Activated CD4-positive, alpha-beta T cell treated with anti-CD3 and anti-CD28 coated beads for 4 hours (primary cell): Measurements from ENCODE around the gene MYB.

ENCODE experiments used
- DNase-seq, 2 donors: peaks; one replicate each; pipeline ENCODE4 v3.0.0-alpha.2; 2020

MYB gene

DNA sequence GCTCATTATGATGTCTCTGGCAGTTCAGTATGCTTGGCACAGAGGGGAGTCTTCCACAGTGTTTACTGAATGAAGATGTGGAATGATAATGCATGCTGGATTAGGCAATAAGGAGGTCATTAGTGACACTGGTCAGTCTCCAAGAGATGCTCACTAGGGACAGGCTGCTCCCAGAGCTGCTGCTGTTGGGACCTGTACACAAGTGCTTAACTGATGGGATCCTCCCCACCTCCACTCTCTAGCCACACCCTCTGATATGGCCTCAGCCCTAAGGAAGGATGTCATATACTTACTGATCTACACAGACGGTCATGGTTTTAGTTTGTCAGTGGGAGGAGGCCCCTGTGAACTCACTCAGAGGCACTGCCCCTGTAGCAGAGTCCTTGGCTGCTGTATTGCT is 73.4 kb downstream of the MYB start:
- no peak for DNase-seq

DNA sequence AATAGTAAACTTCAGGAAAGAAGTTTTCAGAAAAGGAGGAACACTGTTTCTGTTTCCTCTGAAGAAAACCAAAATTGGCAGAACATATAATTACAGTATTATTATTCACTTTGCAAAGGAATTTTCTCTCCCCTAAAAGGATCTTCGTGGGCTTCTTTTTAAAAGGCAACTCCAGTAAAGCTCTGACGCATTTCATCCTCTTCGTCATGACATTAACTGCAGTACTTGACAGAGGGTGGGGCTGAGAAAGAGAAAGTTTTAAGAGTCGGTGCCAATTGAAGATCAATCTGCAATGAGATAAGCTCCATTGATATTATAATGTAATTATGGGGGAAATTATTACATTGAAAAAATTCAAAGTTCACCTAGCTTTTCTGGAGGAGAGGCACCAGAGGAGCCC is 75.8 kb downstream of the MYB start:
- DNase-seq, result no peak

DNA sequence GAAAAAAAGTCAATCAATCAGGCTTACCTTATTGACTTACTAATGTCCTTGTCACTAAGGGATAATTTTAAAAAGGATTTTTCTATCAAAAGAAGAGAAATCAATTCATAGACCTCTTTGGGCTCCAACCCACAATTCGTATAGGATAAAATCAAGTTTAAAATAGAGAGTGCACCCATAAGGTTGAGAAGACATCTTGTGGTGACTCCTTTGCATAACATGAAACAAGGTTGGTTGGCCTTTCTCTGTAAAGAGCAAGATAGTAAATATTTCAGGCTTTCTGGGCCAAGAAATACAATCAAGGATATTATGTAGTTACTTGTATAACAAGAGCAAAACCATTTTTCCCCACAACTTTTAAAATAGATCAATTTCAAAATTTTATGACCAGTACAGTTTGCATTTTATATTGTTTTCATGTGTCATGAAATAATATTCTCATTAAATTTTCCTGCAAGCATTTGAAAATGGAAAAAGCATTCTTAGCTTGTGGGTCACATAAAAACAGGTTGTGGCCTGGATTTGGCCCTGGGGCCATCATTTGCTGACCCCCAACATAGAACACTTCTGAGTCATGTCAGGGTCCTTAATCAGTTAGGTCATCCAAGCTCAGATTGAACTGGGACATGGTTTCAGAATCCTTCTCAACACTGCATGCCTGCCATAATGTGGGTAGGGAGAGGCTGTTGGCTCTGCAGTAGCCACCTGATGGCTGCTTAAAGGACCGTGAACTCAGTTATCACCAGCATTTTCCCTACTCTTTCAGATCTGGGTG is 76.7 kb downstream of the MYB start:
- DNase-seq, result no peak

DNA sequence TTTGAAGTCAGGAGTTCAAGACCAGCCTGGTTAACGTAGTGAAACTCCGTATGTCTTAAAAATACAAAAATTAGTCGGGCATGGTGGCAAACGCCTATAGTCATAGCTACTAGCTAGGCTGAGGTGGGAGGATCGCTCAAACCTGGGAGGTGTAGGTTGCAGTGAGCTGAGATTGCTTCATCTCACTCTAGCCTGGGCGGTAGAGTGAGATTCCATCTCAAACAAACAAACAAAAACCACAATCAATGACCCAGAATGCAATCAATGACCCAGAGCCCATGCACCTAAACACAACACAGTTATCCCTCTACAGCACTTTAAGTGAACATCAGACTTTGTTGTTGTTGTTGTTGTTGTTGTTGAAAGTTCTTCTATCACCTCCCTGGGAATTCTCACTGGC is 77.9 kb downstream of the MYB start:
- no peak for DNase-seq

DNA sequence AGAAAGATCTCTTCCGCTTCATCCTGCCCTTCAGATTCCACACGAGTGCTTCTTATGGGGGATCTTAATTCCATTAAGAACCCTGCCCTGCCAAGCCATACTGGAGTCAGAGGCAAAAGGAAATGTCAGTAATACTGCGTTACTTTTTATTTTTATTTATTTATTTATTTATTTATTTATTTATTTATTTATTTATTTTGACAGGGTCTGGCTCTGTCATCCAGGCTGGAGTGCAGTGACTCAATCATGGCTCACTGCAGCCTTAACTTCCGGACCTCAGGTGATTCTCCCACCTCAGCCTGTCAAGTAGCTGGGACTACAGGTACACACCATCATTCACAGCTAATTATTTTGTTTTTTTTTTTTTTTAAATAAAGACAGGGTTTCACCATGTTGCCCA is 79.5 kb downstream of the MYB start:
- DNase-seq, result no peak

DNA sequence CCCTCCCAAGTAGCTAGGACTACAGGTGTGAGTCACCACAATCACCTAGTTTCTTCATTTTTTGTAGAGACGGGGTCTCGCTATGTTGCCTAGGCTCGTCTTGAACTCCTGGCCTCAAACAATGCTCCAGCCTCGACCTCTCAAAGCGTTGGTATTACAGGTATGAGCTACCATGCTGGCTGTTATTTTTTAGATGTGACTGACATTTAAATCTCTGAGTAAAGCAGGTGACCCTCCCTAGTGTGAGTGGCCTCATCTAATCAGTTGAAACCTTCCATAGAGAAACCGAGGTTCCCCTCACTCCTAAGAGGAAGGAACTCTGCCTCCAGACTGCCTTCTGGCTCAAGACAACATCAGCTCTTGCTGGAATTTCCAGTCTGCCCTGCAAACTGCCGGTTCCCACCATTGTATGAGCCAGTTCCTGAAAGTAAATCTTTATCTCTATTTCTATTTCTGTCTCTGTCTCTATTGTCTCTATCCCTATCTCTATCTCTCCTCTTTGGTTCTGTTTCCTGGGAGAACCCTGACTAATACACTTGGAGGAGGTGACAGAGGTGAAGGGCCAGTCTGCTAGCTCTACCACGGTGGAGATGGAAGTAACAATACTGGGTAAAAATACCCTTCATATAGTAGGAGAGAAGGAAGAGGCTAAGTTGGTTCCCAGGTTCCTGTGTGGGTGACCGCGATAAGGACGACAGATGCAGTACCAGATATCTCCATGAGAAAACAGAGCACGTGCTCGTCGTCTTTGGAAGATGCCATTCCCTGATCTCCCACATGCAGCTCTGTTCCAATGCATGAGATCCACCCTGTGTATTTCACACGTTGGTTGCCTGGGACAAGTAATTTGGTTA is 81.0 kb downstream of the MYB start:
- DNase-seq, result no peak

DNA sequence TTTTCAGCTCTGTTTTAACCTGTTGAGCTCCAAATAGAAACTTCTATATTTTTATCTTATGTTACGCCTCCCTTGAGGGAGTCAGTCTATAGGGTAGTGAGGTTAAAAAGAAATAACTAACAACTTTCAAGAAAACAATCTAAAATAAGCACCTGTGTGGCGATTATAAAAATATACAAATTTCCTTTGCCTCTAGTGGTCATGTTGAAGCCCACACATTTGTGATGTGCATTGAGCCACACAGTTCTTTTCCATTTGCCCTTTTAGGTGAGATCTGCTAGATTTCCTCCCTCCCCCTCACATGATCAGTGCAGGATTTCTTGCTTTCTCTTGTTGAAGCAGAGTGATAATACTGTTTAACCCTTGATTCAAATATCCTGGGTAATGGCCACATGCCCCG is 84.2 kb downstream of the MYB start:
- DNase-seq, result no peak

DNA sequence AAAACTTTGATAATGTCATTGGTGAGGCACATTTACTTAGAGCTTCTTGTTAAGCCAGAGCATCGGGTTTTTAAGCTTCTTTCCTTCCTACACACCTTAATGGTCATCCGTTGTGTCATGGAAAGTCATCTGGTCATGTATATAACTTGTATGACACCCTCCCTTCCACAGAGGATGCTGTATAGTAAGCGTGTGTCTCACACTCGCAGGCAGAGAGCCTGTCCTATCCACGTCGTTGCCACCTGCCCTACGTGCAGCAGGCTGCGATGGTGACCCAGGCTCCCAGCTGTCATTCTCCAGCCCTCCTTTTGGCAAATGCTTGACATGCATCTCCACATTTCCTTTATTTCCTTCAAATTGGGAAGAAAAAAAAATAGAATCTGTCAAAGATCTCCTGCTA is 85.6 kb downstream of the MYB start:
- no peak for DNase-seq

DNA sequence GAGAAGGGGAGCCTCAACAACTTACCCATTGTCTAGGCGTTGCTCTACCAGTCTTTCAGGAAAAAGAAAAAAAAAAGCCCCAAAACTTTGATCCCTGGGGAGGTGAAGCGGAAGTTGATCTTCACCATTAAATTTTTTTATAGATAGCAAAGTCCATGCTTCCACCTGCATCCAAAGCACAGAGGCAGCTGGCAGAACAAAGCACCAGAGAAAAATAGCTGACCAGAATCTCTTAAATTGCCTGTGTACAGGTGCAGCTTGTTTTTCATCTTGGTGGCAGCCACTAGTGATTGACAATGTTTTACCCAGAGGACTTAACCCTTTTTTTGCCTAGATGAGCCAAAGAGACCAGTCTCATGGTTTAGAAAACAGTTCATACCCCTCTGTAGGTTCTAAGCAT is 86.0 kb downstream of the MYB start:
- no peak for DNase-seq

DNA sequence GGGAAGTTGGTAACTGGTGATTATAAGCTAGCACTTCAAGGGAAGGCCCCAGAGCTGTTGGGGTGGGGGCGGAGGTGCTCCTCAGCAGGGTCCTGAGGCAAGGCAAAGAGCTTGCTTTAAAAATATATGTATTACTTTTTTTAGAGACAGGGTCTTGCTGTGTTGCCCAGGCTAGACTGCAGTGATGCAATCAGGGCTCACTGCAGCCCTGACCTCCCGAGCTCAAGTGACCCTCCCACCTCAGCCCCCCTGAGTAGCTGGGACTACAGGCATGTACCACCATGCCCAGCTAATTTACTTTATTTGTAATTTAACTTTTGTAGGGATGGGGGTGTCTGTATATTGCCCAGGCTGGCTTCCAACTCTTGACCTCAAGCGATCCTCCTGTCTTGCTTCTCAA is 87.2 kb downstream of the MYB start:
- no peak for DNase-seq

DNA sequence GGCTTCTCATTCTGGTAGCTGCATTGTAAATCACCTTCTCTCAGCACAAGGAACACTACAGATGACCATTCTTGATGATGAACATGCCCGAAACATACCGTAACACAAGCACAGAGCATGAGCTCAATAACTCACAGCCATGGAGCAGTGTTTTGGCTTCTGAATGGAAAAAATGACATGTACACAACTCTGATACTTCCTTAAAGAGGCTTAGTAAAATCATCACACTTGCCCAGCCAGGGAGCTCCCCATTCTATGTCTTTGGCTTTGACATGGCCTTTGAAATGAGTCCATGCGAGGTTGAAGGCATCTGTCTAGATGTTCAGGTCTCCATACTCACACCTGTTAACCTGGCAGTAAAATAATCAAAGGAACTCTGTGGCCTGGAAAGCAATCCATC is 87.6 kb downstream of the MYB start:
- no peak for DNase-seq
